ENCODE data around the gene COL8A1.

DNA sequence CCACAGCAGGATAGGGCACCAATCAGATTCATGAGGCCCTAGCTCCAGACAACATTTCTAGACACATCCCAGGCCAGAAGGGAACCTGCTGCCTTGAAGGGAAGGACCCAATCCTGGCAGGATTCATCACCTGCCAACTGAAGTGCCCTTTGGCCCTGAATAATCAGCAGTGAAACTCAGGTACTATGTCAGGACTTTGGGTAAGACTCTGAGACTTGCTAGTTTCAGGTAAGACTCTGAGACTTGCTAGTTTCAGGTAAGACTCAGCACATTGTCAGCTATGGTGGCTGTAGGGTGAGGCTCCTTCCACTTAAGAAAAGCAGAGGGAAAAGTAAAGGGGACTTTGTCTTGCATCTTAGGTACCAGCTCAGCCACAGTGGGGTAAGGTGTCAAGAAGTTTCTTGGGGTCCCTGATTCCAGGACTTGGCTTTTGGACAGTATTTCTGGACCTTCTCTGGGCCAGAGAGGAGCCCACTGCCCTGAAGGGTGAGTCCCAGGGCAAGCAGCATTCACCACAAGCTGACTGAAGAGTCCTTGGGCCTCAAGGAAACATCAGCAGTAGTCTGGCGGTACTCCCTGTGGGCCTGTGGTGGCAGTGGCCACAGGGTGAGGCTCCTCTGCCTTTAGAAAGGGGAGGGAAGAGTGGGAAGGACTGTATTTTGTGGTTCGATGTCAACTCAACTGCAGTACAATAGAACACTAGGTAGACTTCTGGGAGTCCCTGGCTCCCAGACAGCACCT is 13.7 kb upstream of the COL8A1 start:
- TF ChIP-seq, protein P1, sequence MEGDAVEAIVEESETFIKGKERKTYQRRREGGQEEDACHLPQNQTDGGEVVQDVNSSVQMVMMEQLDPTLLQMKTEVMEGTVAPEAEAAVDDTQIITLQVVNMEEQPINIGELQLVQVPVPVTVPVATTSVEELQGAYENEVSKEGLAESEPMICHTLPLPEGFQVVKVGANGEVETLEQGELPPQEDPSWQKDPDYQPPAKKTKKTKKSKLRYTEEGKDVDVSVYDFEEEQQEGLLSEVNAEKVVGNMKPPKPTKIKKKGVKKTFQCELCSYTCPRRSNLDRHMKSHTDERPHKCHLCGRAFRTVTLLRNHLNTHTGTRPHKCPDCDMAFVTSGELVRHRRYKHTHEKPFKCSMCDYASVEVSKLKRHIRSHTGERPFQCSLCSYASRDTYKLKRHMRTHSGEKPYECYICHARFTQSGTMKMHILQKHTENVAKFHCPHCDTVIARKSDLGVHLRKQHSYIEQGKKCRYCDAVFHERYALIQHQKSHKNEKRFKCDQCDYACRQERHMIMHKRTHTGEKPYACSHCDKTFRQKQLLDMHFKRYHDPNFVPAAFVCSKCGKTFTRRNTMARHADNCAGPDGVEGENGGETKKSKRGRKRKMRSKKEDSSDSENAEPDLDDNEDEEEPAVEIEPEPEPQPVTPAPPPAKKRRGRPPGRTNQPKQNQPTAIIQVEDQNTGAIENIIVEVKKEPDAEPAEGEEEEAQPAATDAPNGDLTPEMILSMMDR (conservative IDR thresholded peaks at IDR 0.05) = no peak
- TF ChIP-seq EZH2 (IDR thresholded peaks at IDR 0.05; ENCODE audit: low read depth) = no peak

Measured in PC-9 (cell line).